K562 (cell line): ENCODE results near the gene CRIM1.

Experiments used
- CEBPB ChIP-seq: fragments of 450-650 bp; IDR thresholded peaks from 2 replicates; pipeline ENCODE4 v1.6.1; 2016; ENCODE audit warnings: missing genetic modification characterization, missing compliant biosample characterization
- CEBPG ChIP-seq, 3 experiments: fragments of 200-800 bp in 1 of 3; sonication (Bioruptor generic) in 1 of 3; sonication (generic) in 1 of 3; formaldehyde crosslinking in 1 of 3; IDR thresholded peaks in 2 of 3; conservative IDR thresholded peaks in 1 of 3; 2 replicates each; pipeline versions ENCODE4 v1.6.1 to v1.8.0; 2016 to 2022; ENCODE audit warnings: missing compliant biosample characterization in 2 of 3, missing genetic modification characterization in 2 of 3, mild to moderate bottlenecking in 1 of 3, missing genetic modification reagents in 1 of 3
- FOS ChIP-seq: IDR thresholded peaks from 3 replicates; pipeline ENCODE4 v1.6.1; 2011; ENCODE audit not compliant: insufficient read length; ENCODE audit errors: extremely low read depth
- POLR2A ChIP-seq: fragments of 450-650 bp; conservative IDR thresholded peaks from 2 replicates; pipeline ENCODE4 v1.6.1; 2016
- POLR2AphosphoS5 ChIP-seq: IDR thresholded peaks from 2 replicates; pipeline ENCODE4 v1.6.1; 2011; ENCODE audit warnings: mild to moderate bottlenecking, low read depth, low read length, moderate library complexity; ENCODE audit not compliant: control insufficient read depth, insufficient read depth
- POLR2B ChIP-seq: fragments of 450-650 bp; IDR thresholded peaks from 2 replicates; pipeline ENCODE4 v1.6.1; 2018; ENCODE audit warnings: low read depth; ENCODE audit not compliant: partially characterized antibody
- POLR3A ChIP-seq: IDR thresholded peaks from 2 replicates; pipeline ENCODE4 v1.6.1; 2011; ENCODE audit warnings: borderline replicate concordance, mild to moderate bottlenecking, moderate library complexity; ENCODE audit not compliant: insufficient read length, insufficient read depth; ENCODE audit errors: extremely low read depth
- RBM39 ChIP-seq: fragments of 200-400 bp; formaldehyde crosslinking; optimal IDR thresholded peaks from 2 replicates; pipeline ENCODE3; 2018; ENCODE audit warnings: low read depth, low read length
- RCOR1 ChIP-seq, 2 experiments: IDR thresholded peaks; 2 replicates each; pipeline ENCODE4 v1.6.1; 2012; ENCODE audit warnings: low read depth in 2 of 2, low read length in 2 of 2, borderline replicate concordance in 1 of 2, improper control_type of control experiment in 1 of 2
- STAG1 ChIP-seq: sonication (generic); formaldehyde crosslinking; IDR thresholded peaks from 2 replicates; pipeline ENCODE4 v1.5.0; 2020; ENCODE audit warnings: missing genetic modification reagents, borderline replicate concordance
- USF1 ChIP-seq: sonication (generic); formaldehyde crosslinking; IDR thresholded peaks from 2 replicates; pipeline ENCODE4 v1.9.0; 2022; ENCODE audit warnings: mild to moderate bottlenecking, missing genetic modification reagents
- TF ChIP-seq, protein P1 (sequence below), 3 experiments: IDR thresholded peaks in 2 of 3; conservative IDR thresholded peaks in 1 of 3; 2 replicates each; pipeline ENCODE4 v1.5.1; 2011 to 2012; ENCODE audit warnings: low read length in 3 of 3, mild to moderate bottlenecking in 3 of 3, control low read depth in 2 of 3, improper control_type of control experiment in 1 of 3, inconsistent platforms in 1 of 3, low read depth in 1 of 3, mixed read lengths in 1 of 3, moderate library complexity in 1 of 3; ENCODE audit not compliant: insufficient read depth in 2 of 3
- TF ChIP-seq, protein P2 (sequence below): sonication (generic); formaldehyde crosslinking; IDR thresholded peaks from 2 replicates; pipeline ENCODE4 v1.8.1; 2022; ENCODE audit warnings: missing genetic modification reagents
- TF ChIP-seq, protein P3 (sequence below): fragments of 450-650 bp; IDR thresholded peaks from 2 replicates; pipeline ENCODE4 v1.6.1; 2016; ENCODE audit warnings: mild to moderate bottlenecking

- TF ChIP-seq RBM39 (no peak), POLR3A (no peak), USF1 (CRISPR knock-in tag) (no peak), CEBPG (CRISPR knock-in tag; IDR thresholded peaks at IDR 0.05) (no peak), CEBPG (tag; conservative IDR thresholded peaks at IDR 0.05 in 1 of 2, IDR thresholded peaks at IDR 0.05 in 1 of 2) (no peak), RCOR1 (IDR thresholded peaks at IDR 0.05; ENCODE audit: borderline replicate concordance in 1 of 2, low read depth in 2 of 2, low read length in 2 of 2) (no peak), FOS (no peak), POLR2B (no peak), CEBPB (tag) (no peak), STAG1 (no peak), POLR2AphosphoS5 (no peak), POLR2A (no peak)
- TF ChIP-seq, protein P1, sequence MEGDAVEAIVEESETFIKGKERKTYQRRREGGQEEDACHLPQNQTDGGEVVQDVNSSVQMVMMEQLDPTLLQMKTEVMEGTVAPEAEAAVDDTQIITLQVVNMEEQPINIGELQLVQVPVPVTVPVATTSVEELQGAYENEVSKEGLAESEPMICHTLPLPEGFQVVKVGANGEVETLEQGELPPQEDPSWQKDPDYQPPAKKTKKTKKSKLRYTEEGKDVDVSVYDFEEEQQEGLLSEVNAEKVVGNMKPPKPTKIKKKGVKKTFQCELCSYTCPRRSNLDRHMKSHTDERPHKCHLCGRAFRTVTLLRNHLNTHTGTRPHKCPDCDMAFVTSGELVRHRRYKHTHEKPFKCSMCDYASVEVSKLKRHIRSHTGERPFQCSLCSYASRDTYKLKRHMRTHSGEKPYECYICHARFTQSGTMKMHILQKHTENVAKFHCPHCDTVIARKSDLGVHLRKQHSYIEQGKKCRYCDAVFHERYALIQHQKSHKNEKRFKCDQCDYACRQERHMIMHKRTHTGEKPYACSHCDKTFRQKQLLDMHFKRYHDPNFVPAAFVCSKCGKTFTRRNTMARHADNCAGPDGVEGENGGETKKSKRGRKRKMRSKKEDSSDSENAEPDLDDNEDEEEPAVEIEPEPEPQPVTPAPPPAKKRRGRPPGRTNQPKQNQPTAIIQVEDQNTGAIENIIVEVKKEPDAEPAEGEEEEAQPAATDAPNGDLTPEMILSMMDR (IDR thresholded peaks at IDR 0.05 in 2 of 3, conservative IDR thresholded peaks at IDR 0.05 in 1 of 3; ENCODE audit: insufficient read depth in 2 of 3, low read depth in 1 of 3, low read length in 3 of 3): no peak
- TF ChIP-seq, protein P2, sequence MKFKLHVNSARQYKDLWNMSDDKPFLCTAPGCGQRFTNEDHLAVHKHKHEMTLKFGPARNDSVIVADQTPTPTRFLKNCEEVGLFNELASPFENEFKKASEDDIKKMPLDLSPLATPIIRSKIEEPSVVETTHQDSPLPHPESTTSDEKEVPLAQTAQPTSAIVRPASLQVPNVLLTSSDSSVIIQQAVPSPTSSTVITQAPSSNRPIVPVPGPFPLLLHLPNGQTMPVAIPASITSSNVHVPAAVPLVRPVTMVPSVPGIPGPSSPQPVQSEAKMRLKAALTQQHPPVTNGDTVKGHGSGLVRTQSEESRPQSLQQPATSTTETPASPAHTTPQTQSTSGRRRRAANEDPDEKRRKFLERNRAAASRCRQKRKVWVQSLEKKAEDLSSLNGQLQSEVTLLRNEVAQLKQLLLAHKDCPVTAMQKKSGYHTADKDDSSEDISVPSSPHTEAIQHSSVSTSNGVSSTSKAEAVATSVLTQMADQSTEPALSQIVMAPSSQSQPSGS (CRISPR knock-in tag): no peak
- TF ChIP-seq, protein P3, sequence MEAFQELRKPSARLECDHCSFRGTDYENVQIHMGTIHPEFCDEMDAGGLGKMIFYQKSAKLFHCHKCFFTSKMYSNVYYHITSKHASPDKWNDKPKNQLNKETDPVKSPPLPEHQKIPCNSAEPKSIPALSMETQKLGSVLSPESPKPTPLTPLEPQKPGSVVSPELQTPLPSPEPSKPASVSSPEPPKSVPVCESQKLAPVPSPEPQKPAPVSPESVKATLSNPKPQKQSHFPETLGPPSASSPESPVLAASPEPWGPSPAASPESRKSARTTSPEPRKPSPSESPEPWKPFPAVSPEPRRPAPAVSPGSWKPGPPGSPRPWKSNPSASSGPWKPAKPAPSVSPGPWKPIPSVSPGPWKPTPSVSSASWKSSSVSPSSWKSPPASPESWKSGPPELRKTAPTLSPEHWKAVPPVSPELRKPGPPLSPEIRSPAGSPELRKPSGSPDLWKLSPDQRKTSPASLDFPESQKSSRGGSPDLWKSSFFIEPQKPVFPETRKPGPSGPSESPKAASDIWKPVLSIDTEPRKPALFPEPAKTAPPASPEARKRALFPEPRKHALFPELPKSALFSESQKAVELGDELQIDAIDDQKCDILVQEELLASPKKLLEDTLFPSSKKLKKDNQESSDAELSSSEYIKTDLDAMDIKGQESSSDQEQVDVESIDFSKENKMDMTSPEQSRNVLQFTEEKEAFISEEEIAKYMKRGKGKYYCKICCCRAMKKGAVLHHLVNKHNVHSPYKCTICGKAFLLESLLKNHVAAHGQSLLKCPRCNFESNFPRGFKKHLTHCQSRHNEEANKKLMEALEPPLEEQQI: no peak
Measured at GRCh38 chr2:36456227-36457175, 100.9 kb downstream of the CRIM1 start.
